IPS-15b (cell line): ENCODE data around the gene PSD4.

Source experiments
- H3K27me3 ChIP-seq: one replicate; pipeline ENCODE4 v1.6.1; 2013; ENCODE audit warnings: low read length; ENCODE audit not compliant: control insufficient read depth, insufficient read depth
- H3K36me3 ChIP-seq: one replicate; pipeline ENCODE4 v1.6.1; 2013; ENCODE audit warnings: low read length; ENCODE audit not compliant: control insufficient read depth, insufficient read depth
- H3K4me1 ChIP-seq: one replicate; pipeline ENCODE4 v1.6.1; 2013; ENCODE audit warnings: mild to moderate bottlenecking, low read length; ENCODE audit not compliant: control insufficient read depth, insufficient read depth
- H3K4me3 ChIP-seq: one replicate; pipeline ENCODE4 v1.5.1; 2013; ENCODE audit warnings: low read depth, low read length
- H3K9ac ChIP-seq: one replicate; pipeline ENCODE4 v1.6.1; 2013; ENCODE audit warnings: low read depth, mild to moderate bottlenecking, low read length
- H3K9me3 ChIP-seq: one replicate; pipeline ENCODE4 v1.6.1; 2013; ENCODE audit warnings: mild to moderate bottlenecking, low read length; ENCODE audit not compliant: control insufficient read depth, insufficient read depth

The PSD4 gene

GRCh38 chr2:113183703-113184102 is 9.9 kb downstream of the PSD4 start:
- Histone ChIP-seq H3K9me3 (no peaks in the 10 kb centered on the region), H3K4me3 (no peak overlapping the region), H3K27me3 (peaks cover 2% of the 10 kb centered on the region), H3K4me1 (no peaks in the 10 kb centered on the region), H3K9ac (no peak overlapping the region), H3K36me3 (no peaks in the 10 kb centered on the region)

- H3K9me3 ChIP-seq = no peaks in the 10 kb centered on the region
- no peaks in the 10 kb centered on the region for H3K36me3 ChIP-seq
- H3K9ac ChIP-seq = no peak overlapping the region
- H3K27me3 ChIP-seq = peaks cover 2% of the 10 kb centered on the region
- no peaks in the 10 kb centered on the region for H3K4me1 ChIP-seq
- no peak overlapping the region for H3K4me3 ChIP-seq
Observed at GRCh38 chr2:113184531-113185230, 10.9 kb downstream of the PSD4 start.

GRCh38 chr2:113185664-113186432 is 12.1 kb downstream of the PSD4 start:
- H3K9me3 ChIP-seq = no peaks in the 10 kb centered on the region
- H3K36me3 ChIP-seq = no peaks in the 10 kb centered on the region
- H3K9ac ChIP-seq = no peak overlapping the region
- H3K4me1 ChIP-seq = no peaks in the 10 kb centered on the region
- no peak overlapping the region for H3K4me3 ChIP-seq
- peaks cover 2% of the 10 kb centered on the region for H3K27me3 ChIP-seq

- no peaks in the 10 kb centered on the region for H3K4me1 ChIP-seq
- no peaks in the 10 kb centered on the region for H3K9me3 ChIP-seq
- no peak overlapping the region for H3K9ac ChIP-seq
- H3K27me3 ChIP-seq = peaks cover 2% of the 10 kb centered on the region
- H3K4me3 ChIP-seq = no peak overlapping the region
- no peaks in the 10 kb centered on the region for H3K36me3 ChIP-seq
Observed at GRCh38 chr2:113186433-113186796, 12.6 kb downstream of the PSD4 start.

- H3K4me3 ChIP-seq = no peak overlapping the region
- no peaks in the 10 kb centered on the region for H3K9me3 ChIP-seq
- H3K36me3 ChIP-seq = no peaks in the 10 kb centered on the region
- no peak overlapping the region for H3K9ac ChIP-seq
- peaks cover 2% of the 10 kb centered on the region for H3K27me3 ChIP-seq
- H3K4me1 ChIP-seq = no peaks in the 10 kb centered on the region
Observed at GRCh38 chr2:113187771-113188170, 14.0 kb downstream of the PSD4 start.

- Histone ChIP-seq H3K9me3 (no peaks in the 10 kb centered on the region), H3K27me3 (no peaks in the 10 kb centered on the region), H3K9ac (no peak overlapping the region), H3K4me3 (no peak overlapping the region), H3K4me1 (no peaks in the 10 kb centered on the region), H3K36me3 (no peaks in the 10 kb centered on the region)
Observed at GRCh38 chr2:113190871-113191270, 17.1 kb downstream of the PSD4 start.

GRCh38 chr2:113192459-113193100 is 18.8 kb downstream of the PSD4 start:
- Histone ChIP-seq H3K9ac (no peak overlapping the region), H3K36me3 (no peaks in the 10 kb centered on the region)

GRCh38 chr2:113195923-113196501 is 22.2 kb downstream of the PSD4 start:
- no peak overlapping the region for H3K9ac ChIP-seq
- H3K4me3 ChIP-seq = no peak overlapping the region
- peaks cover 11% of the 10 kb centered on the region for H3K27me3 ChIP-seq
- H3K36me3 ChIP-seq = no peaks in the 10 kb centered on the region
- H3K9me3 ChIP-seq = no peaks in the 10 kb centered on the region
- no peaks in the 10 kb centered on the region for H3K4me1 ChIP-seq

More at GRCh38 chr2:113192459-113193100, 18.8 kb downstream of the PSD4 start:
- H3K4me3 ChIP-seq = no peak overlapping the region
- H3K4me1 ChIP-seq = no peaks in the 10 kb centered on the region
- H3K9me3 ChIP-seq = no peaks in the 10 kb centered on the region
- peaks cover 9% of the 10 kb centered on the region for H3K27me3 ChIP-seq

- Histone ChIP-seq H3K36me3 (no peaks in the 10 kb centered on the region), H3K9me3 (no peaks in the 10 kb centered on the region), H3K9ac (no peak overlapping the region), H3K4me1 (no peaks in the 10 kb centered on the region), H3K4me3 (no peak overlapping the region), H3K27me3 (peaks cover 11% of the 10 kb centered on the region)
Observed at GRCh38 chr2:113196839-113197238, 23.1 kb downstream of the PSD4 start.

GRCh38 chr2:113197347-113198047 is 23.7 kb downstream of the PSD4 start:
- Histone ChIP-seq H3K27me3 (peaks cover 11% of the 10 kb centered on the region), H3K4me1 (no peaks in the 10 kb centered on the region), H3K9me3 (no peaks in the 10 kb centered on the region), H3K9ac (no peak overlapping the region), H3K4me3 (no peak overlapping the region), H3K36me3 (no peaks in the 10 kb centered on the region)

- H3K36me3 ChIP-seq = no peaks in the 10 kb centered on the region
- peak overlapping the region; percentile 60 for H3K9ac ChIP-seq
- no peaks in the 10 kb centered on the region for H3K9me3 ChIP-seq
- peaks cover 11% of the 10 kb centered on the region for H3K27me3 ChIP-seq
- peak overlapping the region; percentile 68 for H3K4me3 ChIP-seq
- no peaks in the 10 kb centered on the region for H3K4me1 ChIP-seq
Observed at GRCh38 chr2:113198048-113198789, 24.4 kb downstream of the PSD4 start.
